Esophagus mucosa (tissue), 1 donor: ENCODE results near the gene CD99. TPM values are rescaled to one million over a fixed set of nuclear protein-coding genes. Genes with fewer than 3 reads are reported as not detected.
"Not testable (repeated sequence)": the region's sequence is repeated elsewhere in the genome, so short reads cannot be mapped to it uniquely, and the experiment has no call there.

Experiments used
- ATAC-seq: fragments of 200-7000 bp; cut with Tn5 transposase; one replicate; pipeline ENCODE4 v1.9.1; 2020
- total RNA-seq: library from RNA; stranded (reverse); gene quantifications from one replicate; pipeline ENCODE4 v1.2.4, GENCODE V29; 2023
- donor health status: DM: yes; HTN: yes; CAD: no.

Gene CD99
- total RNA-seq, 1 donor from 2014 or later = 100 TPM

GRCh38 chrX:2700405-2701320 is 9.6 kb downstream of the CD99 start:
- ATAC-seq = no peak

- no peak for ATAC-seq
Observed at GRCh38 chrX:2701600-2701999, 10.5 kb downstream of the CD99 start.

- peak; percentile 57 for ATAC-seq
Observed at GRCh38 chrX:2703991-2704369, 12.9 kb downstream of the CD99 start.

GRCh38 chrX:2705046-2705832 is 14.1 kb downstream of the CD99 start:
- ATAC-seq = no peak

GRCh38 chrX:2707334-2707760 is 16.3 kb downstream of the CD99 start:
- ATAC-seq = peak; percentile 90

DNA sequence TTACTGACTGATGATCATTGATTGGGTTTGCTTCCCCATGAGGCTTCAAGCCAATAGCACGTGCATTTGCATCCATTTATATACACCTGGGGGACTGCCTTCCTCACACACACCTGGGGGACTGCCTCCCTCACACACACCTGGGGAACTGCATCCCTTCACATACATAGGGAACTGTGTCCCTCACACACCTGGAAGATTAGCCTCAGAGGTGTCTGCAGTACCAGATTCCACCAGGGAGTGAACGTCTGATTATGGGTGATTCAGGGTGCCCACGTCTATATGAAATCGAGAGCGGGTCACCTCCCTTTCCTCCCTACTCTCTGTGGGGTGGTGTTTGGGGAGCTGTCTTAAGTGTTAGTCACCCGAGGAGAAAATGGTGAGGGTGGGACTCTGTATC is 16.9 kb downstream of the CD99 start:
- ATAC-seq = peak; percentile 47

DNA sequence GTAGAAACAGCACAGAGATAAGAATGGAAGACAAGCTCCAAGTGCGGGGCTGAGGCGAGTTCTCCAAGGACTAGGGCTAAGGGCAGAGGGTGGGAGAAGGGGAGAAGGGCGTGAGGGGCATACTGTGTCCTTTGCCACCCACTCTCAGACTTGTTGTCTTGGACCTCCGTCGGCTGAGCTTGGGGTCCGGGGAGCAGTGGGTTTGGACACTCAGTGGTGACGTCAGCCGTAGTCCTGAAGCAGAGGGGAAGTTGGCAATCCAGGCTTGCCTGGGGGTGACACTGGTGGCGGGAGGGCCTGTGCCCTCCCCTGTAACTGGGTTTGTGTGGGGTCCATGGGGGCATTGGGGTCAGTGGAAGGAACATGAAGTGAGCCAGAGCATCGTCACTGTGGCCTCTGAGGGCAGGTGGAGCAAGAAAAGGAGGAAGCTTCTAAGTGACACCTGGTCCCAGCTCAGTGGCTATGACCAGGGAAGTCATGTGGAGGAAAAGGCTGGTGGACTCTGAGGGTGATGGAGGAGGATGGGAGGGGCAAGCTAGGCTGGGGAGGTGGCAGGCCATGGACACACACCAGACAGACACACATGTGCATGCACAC is 17.6 kb downstream of the CD99 start:
- no peak for ATAC-seq

DNA sequence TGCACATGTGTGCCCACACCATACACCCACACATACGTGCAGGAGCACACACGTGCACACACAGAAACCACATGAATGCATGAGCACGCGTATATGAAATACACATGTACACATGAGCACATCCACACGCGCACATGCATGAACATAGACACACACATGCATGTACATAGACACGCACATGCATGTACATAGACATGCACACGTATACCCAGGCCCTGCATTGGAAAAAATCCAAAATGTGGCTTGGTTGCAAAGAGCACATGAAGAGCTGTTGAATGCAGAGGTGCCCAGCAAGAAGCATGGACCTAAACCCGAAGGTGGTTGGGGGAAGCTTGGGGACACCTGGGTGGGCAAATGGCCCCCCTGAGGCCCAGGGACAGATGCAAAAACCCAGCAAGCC is 18.5 kb downstream of the CD99 start:
- ATAC-seq = no peak

- ATAC-seq = peak; percentile 67
Observed at GRCh38 chrX:2710041-2710840, 19.1 kb downstream of the CD99 start.

DNA sequence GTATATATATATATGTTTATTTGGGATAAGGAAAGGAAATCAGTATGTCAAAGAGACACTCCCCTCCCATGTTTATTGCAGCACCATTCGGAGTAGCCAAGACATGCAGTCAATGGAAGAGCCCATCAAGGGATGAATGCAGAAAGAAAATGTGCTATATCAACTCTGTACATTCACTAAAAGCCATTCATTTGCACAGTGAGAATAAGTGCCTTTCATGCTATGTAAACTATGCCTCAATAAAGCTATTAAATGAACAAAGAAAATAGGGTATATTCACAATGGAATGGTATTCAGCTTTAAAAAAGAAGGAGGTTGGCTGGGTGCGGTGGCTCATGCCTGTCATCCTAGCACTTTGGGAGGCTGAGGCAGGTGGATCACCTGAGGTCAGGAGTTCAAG is 20.3 kb downstream of the CD99 start:
- no peak for ATAC-seq

- no peak for ATAC-seq
Observed at GRCh38 chrX:2712428-2712827, 21.3 kb downstream of the CD99 start.

GRCh38 chrX:2712890-2713840 is 22.1 kb downstream of the CD99 start:
- ATAC-seq = no peak

DNA sequence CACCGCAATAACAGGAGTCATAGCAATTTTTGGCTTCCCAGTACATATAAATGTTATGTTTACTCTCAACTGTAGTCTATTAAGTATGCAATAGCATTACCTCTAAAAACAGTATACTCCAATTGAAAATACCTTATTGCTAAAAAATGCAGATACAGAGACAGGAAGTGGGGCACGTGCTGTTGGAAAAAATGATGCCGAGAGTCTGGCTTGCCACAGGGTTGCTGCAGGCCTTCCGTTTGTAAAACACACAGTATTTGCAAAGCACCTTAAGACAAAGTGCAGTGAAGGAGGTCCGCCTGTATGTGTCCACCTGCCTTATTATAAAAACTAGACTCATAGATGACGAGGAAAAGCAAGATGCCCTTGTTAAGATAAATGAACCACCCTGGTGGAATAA is 23.5 kb downstream of the CD99 start:
- no peak for ATAC-seq

GRCh38 chrX:2715066-2715600 is 24.0 kb downstream of the CD99 start:
- ATAC-seq = no peak

DNA sequence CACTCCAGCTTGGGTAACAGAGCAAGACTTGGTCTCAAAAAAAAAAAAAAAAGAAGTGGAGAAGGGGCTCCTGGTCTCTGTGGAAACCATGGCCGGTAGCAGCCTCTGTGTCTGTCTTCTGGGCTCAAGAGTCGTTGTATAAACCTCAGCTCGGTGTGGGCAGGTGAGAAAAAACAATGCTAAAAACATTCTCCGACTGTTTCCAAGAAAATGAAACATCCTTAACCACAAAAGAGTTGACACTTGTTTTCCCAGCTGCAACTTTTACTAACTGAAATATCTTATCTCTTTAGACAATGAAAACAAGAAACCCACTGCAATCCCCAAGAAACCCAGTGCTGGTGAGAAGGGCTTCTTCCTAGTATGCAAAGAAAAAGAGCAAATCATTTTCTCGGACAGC is 26.2 kb downstream of the CD99 start:
- no peak for ATAC-seq

DNA sequence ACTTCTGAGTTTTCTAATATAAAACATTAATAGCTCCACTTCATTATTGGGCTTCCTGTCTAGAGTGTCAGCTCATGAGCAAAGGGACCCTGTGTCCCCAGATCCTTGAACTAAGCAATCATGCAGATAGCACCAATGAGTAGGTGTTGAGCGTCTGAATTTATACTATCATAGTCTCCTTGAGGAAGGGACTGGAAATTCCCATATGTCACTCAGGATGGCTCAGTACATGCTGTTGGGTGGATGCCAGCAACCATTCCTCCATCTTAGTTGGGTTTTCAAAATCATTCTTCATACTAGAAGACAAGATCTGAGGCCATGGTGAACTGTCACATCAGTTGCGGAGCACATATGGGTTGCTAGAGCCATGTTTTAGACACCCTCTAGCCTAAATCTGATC is 27.7 kb downstream of the CD99 start:
- no peak for ATAC-seq

DNA sequence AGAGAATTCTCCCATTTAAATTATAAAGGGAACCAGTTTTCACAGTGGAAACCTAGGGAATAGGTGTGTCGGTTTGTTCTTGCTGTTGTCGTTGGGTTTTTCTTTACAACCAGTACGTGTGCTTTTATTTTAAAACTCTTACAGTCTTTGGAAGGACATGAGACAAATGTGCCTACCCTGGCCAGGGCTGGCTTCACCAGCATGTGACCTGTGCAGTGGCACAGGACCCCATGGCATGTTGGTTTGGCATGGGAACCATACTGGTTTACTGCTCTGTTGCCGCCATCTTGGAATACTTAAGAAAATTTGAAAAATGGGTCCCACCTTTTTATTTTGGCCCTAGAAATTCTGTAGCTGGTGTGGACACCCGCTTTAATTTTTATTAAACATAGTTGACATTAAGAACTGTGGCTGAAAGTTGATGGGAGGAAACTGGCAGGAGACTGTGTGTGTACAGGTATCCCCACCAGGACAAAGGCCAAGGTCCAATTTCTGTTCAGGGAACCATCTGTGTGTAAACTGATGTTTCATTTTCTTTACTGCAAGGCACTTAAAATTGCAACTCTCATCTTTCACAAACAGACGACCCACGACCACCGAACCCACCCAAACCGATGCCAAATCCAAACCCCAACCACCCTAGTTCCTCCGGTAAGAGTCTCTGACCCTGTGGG is 28.8 kb downstream of the CD99 start:
- ATAC-seq = no peak

- no peak for ATAC-seq
Observed at GRCh38 chrX:2723286-2723879, 32.3 kb downstream of the CD99 start.

GRCh38 chrX:2727264-2727663 is 36.2 kb downstream of the CD99 start:
- not testable (repeated sequence) for ATAC-seq

GRCh38 chrX:2732076-2732475 is 41.0 kb downstream of the CD99 start:
- ATAC-seq = no peak
